ENCODE results near the gene HDGFL1. TPM values are rescaled to one million over a fixed set of nuclear protein-coding genes. Genes with fewer than 3 reads are reported as not detected.
A peak's percentile ranks its signal among the peaks of the same experiment; 100 is the strongest.

The HDGFL1 gene
- total RNA-seq, 1 donor from 2014 or later: not detected

DNA sequence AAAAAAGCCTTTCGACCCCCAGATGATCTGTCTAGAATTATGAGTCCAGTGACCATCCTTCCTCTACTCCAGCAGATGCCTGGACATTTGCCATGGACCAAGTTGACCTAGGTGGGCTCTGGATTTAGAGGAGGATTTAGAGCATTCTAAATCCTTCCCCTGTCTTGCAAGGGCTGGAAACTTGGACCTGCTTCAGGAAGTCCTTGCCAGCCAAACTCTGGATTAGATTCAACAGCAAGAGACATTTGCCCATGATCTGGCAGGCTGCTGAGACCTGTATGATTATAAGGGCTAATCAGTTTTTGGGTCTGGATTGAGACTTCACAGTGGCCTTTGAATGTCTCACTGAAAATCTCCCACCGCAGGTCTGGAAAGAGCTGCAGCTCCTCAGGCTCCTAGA is 13.1 kb upstream of the HDGFL1 start:
- FAIRE-seq: no peak
- DNase-seq (ENCODE audit: low read depth): no peak
- no peak for TF ChIP-seq CTCF (IDR thresholded peaks at IDR 0.05; ENCODE audit: insufficient read depth, low read length, severe bottlenecking)
- Histone ChIP-seq H3K27me3 (ENCODE audit: control insufficient read depth, insufficient read depth, low read length) (no peaks in the 10 kb centered on the region), H3K36me3 (ENCODE audit: control insufficient read depth, insufficient read depth, low read length) (no peaks in the 10 kb centered on the region), H3K4me3 (ENCODE audit: low read depth, low read length) (no peak overlapping the region)

GRCh38 chr6:22557007-22557406 is 12.4 kb upstream of the HDGFL1 start:
- no peak overlapping the region for H3K4me3 ChIP-seq (ENCODE audit: low read depth, low read length)
- no peak for TF ChIP-seq CTCF (IDR thresholded peaks at IDR 0.05; ENCODE audit: insufficient read depth, low read length, severe bottlenecking)
- DNase-seq (ENCODE audit: low read depth) (no peak), FAIRE-seq (no peak)
- H3K27me3 ChIP-seq (ENCODE audit: control insufficient read depth, insufficient read depth, low read length): no peaks in the 10 kb centered on the region
- H3K36me3 ChIP-seq (ENCODE audit: control insufficient read depth, insufficient read depth, low read length): no peaks in the 10 kb centered on the region

DNA sequence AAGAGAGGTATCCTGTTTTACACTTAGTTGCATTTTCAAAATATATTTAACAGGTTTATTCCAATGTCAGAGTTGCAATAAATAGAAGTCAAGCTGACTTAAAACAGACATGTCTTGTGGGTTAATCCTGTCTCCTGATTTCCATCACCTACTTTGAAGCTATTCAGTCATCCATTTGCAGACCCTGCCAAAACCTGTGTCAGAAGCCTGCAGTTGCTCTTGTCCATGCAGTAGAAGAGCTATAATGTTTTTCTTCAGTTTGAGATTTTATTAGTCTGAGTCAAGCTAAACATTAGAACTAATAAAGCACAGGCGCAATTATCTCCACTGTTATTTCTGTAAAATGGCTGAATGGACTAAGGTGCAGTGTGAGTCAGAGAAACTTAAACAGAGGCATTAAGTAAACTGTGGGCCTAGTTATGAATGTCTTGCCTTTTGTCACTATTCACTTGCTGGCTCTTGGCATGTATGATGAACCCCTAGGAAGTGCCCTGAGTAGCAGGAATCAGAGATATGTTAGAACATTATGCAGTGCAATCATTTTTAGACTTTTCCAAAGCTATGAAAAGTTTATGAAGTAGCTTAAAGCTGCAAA is 11.0 kb upstream of the HDGFL1 start:
- DNase-seq (ENCODE audit: low read depth) (peak; percentile 20), FAIRE-seq (no peak)
- Histone ChIP-seq H3K36me3 (ENCODE audit: control insufficient read depth, insufficient read depth, low read length) (no peaks in the 10 kb centered on the region), H3K4me3 (ENCODE audit: low read depth, low read length) (no peak overlapping the region), H3K27me3 (ENCODE audit: control insufficient read depth, insufficient read depth, low read length) (no peaks in the 10 kb centered on the region)
- no peak for TF ChIP-seq CTCF (IDR thresholded peaks at IDR 0.05; ENCODE audit: insufficient read depth, low read length, severe bottlenecking)

DNA sequence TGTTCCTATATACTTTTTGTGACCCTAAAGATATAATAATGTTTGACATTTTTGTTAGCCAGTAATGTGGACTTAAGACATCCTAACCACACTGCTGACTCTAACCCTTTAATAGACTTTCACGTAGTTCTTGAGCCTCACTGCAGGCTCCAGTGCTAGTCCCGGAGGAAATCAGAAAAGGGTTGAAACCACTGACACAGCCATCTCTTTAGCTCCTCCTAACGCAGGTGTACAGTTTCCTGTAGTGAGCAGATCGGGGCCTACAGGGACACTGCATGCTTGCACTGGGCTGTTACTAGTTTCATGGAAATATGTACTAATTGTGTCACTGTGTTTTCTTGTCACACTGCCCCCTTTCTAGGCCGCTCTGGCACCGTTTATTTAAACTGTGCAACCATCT is 512 bp upstream of the HDGFL1 start:
- Histone ChIP-seq H3K27me3 (ENCODE audit: control insufficient read depth, insufficient read depth, low read length) (no peaks in the 10 kb centered on the region), H3K36me3 (ENCODE audit: control insufficient read depth, insufficient read depth, low read length) (no peaks in the 10 kb centered on the region), H3K4me3 (ENCODE audit: low read depth, low read length) (no peak overlapping the region)
- no peak for DNase-seq (ENCODE audit: low read depth)
- TF ChIP-seq CTCF (IDR thresholded peaks at IDR 0.05; ENCODE audit: insufficient read depth, low read length, severe bottlenecking): no peak
- no peak for FAIRE-seq

DNA sequence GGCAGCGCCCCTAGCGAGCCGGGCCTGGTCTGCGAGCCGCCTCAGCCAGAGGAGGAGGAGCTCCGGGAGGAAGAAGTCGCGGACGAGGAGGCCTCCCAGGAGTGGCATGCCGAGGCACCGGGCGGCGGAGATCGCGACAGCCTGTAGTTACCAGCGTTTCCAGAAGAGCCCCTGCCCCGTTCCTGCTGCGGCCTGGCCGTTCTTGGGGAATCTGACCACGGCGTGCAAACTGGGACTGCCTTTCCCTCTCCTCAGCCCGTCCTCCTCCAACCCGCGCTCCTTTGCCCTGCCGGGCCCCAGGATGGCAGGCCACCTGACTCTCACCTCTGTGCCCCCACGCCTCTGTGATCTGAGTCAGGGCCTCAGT is 802 bp downstream of the HDGFL1 start:
- no peaks in the 10 kb centered on the region for H3K27me3 ChIP-seq (ENCODE audit: control insufficient read depth, insufficient read depth, low read length)
- no peak for TF ChIP-seq CTCF (IDR thresholded peaks at IDR 0.05; ENCODE audit: insufficient read depth, low read length, severe bottlenecking)
- H3K36me3 ChIP-seq (ENCODE audit: control insufficient read depth, insufficient read depth, low read length): no peaks in the 10 kb centered on the region
- FAIRE-seq (no peak), DNase-seq (ENCODE audit: low read depth) (no peak)
- no peak overlapping the region for H3K4me3 ChIP-seq (ENCODE audit: low read depth, low read length)

- Histone ChIP-seq H3K36me3 (ENCODE audit: control insufficient read depth, insufficient read depth, low read length) (no peaks in the 10 kb centered on the region), H3K27me3 (ENCODE audit: control insufficient read depth, insufficient read depth, low read length) (no peaks in the 10 kb centered on the region), H3K4me3 (ENCODE audit: low read depth, low read length) (no peak overlapping the region)
- no peak for TF ChIP-seq CTCF (IDR thresholded peaks at IDR 0.05; ENCODE audit: insufficient read depth, low read length, severe bottlenecking)
- DNase-seq (ENCODE audit: low read depth) (no peak), FAIRE-seq (no peak)
Observed at GRCh38 chr6:22575190-22575589, 5.8 kb downstream of the HDGFL1 start.
